ENCODE results near the gene MSGN1. TPM values are rescaled to one million over a fixed set of nuclear protein-coding genes. Genes with fewer than 3 reads are reported as not detected.

Gene MSGN1
- total RNA-seq, 1 experiment from 2014 or later = not detected

DNA sequence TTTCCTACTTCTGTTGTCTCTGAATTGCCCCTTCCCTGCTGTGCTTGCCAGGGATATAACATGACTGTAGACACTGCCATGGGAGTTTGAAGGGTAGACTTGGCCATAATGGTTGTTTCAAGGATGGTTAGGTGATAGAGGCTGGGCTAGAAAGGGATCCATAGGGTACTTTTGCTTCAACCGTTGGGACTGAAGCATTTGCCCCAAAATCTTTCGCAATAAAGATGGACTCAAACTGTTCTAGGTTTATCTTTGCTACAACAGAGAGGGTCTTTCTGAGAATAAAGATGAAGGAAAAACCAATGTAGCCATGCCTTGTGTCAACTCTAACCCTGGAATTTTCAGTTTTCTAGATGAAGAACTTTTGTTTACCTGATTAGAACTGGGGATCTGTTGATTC, 27.2 kb downstream of the MSGN1 start:
- Mint-ChIP-seq H3K4me3 (ENCODE audit: unreplicated experiment) (no peak overlapping the region), H3K36me3 (ENCODE audit: insufficient read depth, unreplicated experiment) (no peaks in the 10 kb centered on the region), H3K27ac (ENCODE audit: low read depth, unreplicated experiment) (no peak overlapping the region), H3K4me1 (ENCODE audit: insufficient read depth, unreplicated experiment) (no peaks in the 10 kb centered on the region), H3K9me3 (ENCODE audit: unreplicated experiment) (no peaks in the 10 kb centered on the region), H3K27me3 (ENCODE audit: insufficient read depth, unreplicated experiment) (no peaks in the 10 kb centered on the region)
- intact Hi-C loops (cut with micrococcal nuclease) = no loop called here
- DNase-seq (ENCODE audit: unreplicated experiment) = no peak
- POLR2A ChIA-PET = no interaction called here
- TF ChIP-seq, protein P1, sequence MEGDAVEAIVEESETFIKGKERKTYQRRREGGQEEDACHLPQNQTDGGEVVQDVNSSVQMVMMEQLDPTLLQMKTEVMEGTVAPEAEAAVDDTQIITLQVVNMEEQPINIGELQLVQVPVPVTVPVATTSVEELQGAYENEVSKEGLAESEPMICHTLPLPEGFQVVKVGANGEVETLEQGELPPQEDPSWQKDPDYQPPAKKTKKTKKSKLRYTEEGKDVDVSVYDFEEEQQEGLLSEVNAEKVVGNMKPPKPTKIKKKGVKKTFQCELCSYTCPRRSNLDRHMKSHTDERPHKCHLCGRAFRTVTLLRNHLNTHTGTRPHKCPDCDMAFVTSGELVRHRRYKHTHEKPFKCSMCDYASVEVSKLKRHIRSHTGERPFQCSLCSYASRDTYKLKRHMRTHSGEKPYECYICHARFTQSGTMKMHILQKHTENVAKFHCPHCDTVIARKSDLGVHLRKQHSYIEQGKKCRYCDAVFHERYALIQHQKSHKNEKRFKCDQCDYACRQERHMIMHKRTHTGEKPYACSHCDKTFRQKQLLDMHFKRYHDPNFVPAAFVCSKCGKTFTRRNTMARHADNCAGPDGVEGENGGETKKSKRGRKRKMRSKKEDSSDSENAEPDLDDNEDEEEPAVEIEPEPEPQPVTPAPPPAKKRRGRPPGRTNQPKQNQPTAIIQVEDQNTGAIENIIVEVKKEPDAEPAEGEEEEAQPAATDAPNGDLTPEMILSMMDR (IDR thresholded peaks at IDR 0.05; ENCODE audit: unreplicated experiment) = no peak
- BruUV-seq (replicated peaks) = no TSS peak
- CTCF ChIA-PET = no interaction called here

DNA sequence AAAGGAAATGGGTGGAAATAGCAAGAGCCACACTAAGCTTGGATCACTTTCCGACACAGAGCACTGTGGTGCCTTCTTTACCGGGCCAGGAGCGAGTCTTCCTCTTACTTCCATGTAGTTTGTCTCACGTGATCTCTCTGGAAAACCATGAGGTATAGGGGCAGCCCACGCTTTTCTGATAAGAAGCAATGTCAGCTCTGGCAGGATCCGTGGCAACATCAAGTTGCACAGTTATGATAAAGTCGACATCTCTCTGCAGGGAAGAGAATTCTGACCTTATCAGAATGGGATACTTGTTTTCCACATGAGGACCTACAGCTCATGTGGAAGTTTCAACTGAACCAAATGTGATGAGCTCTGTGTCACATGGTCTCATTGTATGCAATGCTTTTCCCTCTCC, 29.5 kb downstream of the MSGN1 start:
- Mint-ChIP-seq H3K27me3 (ENCODE audit: insufficient read depth, unreplicated experiment) (no peaks in the 10 kb centered on the region), H3K9me3 (ENCODE audit: unreplicated experiment) (no peaks in the 10 kb centered on the region), H3K4me1 (ENCODE audit: insufficient read depth, unreplicated experiment) (no peaks in the 10 kb centered on the region), H3K4me3 (ENCODE audit: unreplicated experiment) (no peak overlapping the region), H3K27ac (ENCODE audit: low read depth, unreplicated experiment) (no peak overlapping the region), H3K36me3 (ENCODE audit: insufficient read depth, unreplicated experiment) (no peaks in the 10 kb centered on the region)
- DNase-seq (ENCODE audit: unreplicated experiment) = no peak
- TF ChIP-seq, protein P1 (IDR thresholded peaks at IDR 0.05; ENCODE audit: unreplicated experiment) = no peak
- intact Hi-C loops (cut with micrococcal nuclease) = no loop called here
- BruUV-seq (replicated peaks) = no TSS peak
- CTCF ChIA-PET = interaction anchor here (0.6 to 9.6 kb wide), 10 partner anchors 15 to 1915 kb away, joined by 3 to 144 read pairs (median 8); no protein-coding TSS in a partner anchor
- POLR2A ChIA-PET = interaction anchor here (1.1 kb wide), 1 partner anchor 126 kb away, joined by 5 read pairs; no protein-coding TSS in a partner anchor

DNA sequence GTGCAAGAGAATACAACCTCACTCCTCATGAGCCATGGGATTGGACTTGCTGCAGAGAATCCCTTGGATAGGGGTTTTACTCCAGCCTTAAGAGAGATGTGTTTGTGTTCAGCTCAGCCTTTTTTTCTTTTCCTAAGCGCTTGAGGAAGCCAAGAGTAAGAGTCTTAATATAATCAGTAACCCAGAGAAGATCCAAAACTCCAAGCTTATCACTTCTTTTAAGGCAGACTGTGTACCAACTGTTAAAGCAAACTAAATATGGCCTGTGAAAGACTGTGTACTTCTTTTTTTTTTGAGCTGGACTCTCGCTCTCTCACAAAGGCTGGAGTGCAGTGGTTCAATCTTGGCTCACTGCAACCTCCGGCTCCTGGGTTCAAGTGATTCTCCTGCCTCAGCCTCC, 30.4 kb downstream of the MSGN1 start:
- Mint-ChIP-seq H3K36me3 (ENCODE audit: insufficient read depth, unreplicated experiment) (no peaks in the 10 kb centered on the region), H3K27me3 (ENCODE audit: insufficient read depth, unreplicated experiment) (no peaks in the 10 kb centered on the region), H3K4me1 (ENCODE audit: insufficient read depth, unreplicated experiment) (peaks cover 4% of the 10 kb centered on the region), H3K27ac (ENCODE audit: low read depth, unreplicated experiment) (no peak overlapping the region), H3K4me3 (ENCODE audit: unreplicated experiment) (no peak overlapping the region), H3K9me3 (ENCODE audit: unreplicated experiment) (no peaks in the 10 kb centered on the region)
- POLR2A ChIA-PET = interaction anchor here (1.3 kb wide), 1 partner anchor 43 kb away, joined by 3 read pairs; no protein-coding TSS in a partner anchor
- intact Hi-C loops (cut with micrococcal nuclease) = no loop called here
- no TSS peak for BruUV-seq (replicated peaks)
- DNase-seq (ENCODE audit: unreplicated experiment) = no peak
- TF ChIP-seq, protein P1 (IDR thresholded peaks at IDR 0.05; ENCODE audit: unreplicated experiment) = no peak
- CTCF ChIA-PET = interaction anchor here (0.6 to 9.6 kb wide), 11 partner anchors 16 to 531 kb away, joined by 3 to 144 read pairs (median 7); no protein-coding TSS in a partner anchor

DNA sequence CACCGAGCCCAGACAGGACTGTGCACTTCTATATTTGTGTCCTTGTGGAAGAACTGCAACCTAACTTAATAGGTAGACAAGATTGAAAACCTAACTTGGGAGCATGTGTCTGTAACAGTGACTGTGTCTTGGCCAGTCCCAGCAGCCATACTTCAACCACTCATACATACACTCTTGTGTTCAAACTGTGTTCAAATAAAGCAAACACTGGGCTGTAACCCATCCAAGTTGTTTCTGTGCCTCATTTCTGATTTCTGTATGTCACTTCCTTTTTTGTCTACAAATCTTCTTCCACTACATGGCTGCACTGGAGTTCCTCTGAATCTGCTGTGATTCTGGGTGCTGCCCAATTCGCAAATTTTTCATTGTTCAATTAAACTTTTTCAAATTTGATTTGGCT, 31.0 kb downstream of the MSGN1 start:
- DNase-seq (ENCODE audit: unreplicated experiment) = no peak
- ChIA-PET POLR2A (interaction anchor here (1.3 kb wide), 1 partner anchor 44 kb away, joined by 3 read pairs; no protein-coding TSS in a partner anchor), CTCF (interaction anchor here (0.7 to 9.6 kb wide), 7 partner anchors 16 to 531 kb away, joined by 3 to 144 read pairs (median 12); no protein-coding TSS in a partner anchor)
- no peaks in the 10 kb centered on the region for H3K9me3 Mint-ChIP-seq (ENCODE audit: unreplicated experiment)
- TF ChIP-seq, protein P1 (IDR thresholded peaks at IDR 0.05; ENCODE audit: unreplicated experiment) = no peak
- no peak overlapping the region for H3K4me3 Mint-ChIP-seq (ENCODE audit: unreplicated experiment)
- H3K36me3 Mint-ChIP-seq (ENCODE audit: insufficient read depth, unreplicated experiment) = no peaks in the 10 kb centered on the region
- BruUV-seq (replicated peaks) = no TSS peak
- H3K27ac Mint-ChIP-seq (ENCODE audit: low read depth, unreplicated experiment) = no peak overlapping the region
- peaks cover 8% of the 10 kb centered on the region for H3K4me1 Mint-ChIP-seq (ENCODE audit: insufficient read depth, unreplicated experiment)
- no peaks in the 10 kb centered on the region for H3K27me3 Mint-ChIP-seq (ENCODE audit: insufficient read depth, unreplicated experiment)
- intact Hi-C loops (cut with micrococcal nuclease) = no loop called here

All from MCF 10A (cell line).